ENCODE results near the gene BDNF.
"Not testable (repeated sequence)": the region's sequence is repeated elsewhere in the genome, so short reads cannot be mapped to it uniquely, and the experiment has no call there.

BDNF gene

DNA sequence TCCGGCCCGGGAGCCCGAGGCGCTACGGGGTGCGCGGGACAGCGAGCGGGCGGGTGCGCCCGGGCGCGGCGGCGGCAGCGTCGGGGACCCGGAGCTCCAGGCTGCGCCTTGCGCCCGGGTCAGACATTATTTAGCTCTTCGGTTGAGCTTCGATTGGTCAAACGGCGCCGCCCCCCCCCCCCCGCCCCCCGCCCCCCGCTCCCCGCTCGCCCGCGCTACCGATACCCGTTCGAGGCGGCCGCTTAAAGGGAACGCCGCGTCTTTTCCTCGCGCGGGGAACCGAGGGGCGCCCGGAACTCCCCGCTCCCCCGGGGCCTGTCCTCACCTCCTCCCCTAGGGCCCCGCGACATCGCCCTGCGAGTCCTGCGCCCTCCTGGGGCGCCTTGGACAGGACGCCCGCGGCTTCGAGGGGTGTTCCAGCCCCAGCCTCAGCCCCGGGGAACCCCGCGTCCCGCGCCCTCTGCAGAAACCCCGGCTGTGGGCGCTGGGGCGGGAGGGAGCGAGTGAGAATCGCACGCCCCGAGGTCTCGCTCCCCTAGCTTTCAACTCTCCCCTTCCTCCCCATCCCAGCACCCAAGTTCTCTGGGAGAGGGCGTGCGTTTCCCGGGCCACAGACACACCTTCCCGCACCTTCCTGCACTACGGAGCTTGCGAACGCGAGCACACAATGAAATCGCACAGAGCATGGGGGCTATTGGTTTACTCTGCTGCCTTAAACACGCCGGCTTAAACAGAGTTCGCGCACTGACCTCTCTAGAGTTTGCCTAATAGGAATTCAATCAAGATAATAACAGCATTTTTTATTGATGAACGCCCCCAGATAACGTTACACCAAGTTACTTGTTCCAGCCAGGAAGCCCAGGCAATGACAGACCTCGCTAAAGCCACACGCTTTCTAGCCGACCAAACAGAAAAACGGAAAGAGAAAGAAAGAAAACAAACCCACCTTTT lies at the start of gene BDNF:
BDNF (minus strand) TSS at position 105 of the 951 bp plus-strand sequence. CDS start 41,891 bp downstream, outside the sequence.
- DNase-seq = no peak

DNA sequence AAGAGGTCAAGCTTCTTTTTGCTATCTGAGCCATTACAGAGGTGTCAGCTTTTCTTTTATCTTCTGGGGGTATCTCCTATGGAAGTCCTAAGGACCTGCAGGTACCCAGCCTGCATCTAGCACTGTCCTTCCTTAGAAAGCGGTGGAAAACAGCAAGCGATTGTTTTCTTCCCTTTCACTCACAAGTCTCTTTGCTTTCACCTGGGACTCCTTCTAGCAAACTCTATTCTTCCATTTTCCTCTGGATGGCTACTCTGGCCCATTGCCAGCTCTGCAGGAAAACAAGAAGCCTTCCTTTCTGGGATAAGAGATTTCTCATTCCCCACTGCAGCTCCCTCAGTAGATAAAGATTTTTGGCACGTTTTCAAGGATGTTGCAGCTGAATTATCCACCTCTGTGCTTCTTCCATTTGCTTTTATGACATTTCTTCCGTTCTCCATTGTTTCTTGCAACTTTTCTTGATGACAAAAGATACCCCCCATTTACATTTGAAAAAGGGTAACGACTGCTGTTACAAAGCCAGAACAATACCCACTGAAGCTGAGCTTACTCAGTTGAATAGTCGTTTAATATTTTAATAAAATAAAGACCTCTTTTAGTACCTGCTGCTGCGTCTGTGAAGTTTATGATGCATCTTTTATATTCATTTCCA lies 40.2 kb upstream of the BDNF start:
- no peak for DNase-seq

DNA sequence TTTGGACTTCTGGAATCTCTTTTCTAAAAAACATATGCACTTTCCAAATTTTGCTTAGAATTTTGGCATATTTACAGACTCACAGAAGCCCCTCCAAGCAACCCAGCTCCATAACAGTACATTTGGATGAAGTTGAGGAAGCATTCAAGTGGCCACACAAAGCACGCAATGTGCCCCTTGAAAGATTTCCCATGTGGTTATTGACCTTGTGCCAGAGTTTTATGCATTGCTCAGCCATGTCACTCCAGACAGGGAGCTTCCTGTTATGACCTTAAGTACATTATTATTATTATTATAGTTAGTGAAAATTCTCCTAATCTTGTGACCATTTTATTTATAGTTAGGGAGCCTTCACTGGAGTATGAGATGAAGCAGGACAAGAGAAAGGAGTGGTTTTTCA lies 35.0 kb upstream of the BDNF start:
- DNase-seq = no peak

DNA sequence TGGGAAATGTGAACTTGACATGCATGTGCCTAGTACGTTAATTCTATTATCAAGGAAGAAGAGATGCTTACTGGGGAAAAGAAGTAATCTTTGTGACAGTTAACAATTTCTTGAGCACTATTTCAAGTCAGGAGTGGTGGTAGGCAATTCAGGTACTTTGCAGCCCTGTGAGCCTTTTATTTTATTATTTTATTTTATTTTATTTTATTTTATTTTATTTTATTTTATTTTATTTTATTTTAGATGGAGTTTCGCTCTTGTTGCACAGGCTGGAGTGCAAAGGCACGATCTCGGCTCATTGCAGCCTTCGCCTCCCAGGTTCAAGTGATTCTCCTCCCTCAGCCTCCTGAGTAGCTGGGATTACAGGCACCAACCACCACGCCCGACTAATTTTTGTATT lies 31.5 kb upstream of the BDNF start:
- DNase-seq = not testable (repeated sequence)

DNA sequence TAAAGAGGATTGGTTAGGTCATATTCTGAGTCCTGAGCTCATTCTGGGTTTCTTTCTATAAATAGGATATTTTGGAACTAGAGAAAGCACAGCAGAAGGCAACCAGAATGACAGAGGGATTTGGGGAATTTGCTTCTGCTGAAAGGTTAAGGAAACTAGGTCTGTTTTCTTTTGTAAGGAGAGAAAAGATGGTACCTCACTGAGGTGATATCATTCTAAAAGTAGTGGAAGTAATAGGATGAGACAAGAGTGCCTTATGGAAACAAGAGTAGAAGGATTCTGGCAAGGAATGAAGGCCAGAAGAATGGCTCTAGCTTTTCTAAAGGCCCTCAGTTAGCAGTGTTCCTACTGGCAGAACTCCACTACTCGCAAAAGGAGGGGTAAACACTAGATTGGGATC lies 26.7 kb upstream of the BDNF start:
- no peak for DNase-seq

DNA sequence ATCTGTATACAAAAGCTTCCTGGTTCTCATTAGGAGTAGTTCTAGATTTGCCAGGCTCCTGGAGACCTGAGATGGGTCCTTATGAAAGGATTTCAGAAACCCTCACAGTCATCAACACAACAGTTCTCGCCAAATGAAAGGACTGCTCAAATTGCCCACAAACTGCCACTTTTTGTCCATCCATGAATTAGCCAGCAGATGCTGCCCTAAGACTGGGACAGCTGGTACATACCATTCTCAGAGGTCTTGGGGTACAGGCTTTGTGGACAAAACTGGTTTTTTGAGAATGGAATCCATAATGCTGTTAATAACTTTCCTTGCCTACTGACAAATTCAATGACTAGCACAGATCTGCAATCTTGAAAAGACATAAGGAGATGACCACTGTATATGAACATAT lies 23.4 kb upstream of the BDNF start:
- DNase-seq = no peak

DNA sequence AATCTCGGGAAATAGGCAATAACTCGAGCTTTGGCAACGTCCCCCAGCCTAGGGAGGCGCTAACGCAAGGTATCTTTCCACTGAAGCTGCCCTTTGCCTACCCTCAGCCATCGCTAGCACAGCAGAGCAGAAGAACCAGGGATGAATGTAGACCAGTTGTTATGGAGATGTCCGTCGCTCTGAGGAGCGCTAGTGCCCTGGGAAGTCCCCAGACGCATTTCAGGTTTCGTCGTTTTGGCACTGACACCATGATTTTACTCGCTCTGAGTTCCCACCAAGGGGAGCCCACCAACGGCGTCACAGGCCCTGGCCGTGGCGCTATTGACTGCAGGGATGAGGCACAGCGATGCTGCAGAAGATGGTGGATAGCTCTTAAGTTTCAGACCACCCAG lies 22.7 kb upstream of the BDNF start:
- no peak for DNase-seq

DNA sequence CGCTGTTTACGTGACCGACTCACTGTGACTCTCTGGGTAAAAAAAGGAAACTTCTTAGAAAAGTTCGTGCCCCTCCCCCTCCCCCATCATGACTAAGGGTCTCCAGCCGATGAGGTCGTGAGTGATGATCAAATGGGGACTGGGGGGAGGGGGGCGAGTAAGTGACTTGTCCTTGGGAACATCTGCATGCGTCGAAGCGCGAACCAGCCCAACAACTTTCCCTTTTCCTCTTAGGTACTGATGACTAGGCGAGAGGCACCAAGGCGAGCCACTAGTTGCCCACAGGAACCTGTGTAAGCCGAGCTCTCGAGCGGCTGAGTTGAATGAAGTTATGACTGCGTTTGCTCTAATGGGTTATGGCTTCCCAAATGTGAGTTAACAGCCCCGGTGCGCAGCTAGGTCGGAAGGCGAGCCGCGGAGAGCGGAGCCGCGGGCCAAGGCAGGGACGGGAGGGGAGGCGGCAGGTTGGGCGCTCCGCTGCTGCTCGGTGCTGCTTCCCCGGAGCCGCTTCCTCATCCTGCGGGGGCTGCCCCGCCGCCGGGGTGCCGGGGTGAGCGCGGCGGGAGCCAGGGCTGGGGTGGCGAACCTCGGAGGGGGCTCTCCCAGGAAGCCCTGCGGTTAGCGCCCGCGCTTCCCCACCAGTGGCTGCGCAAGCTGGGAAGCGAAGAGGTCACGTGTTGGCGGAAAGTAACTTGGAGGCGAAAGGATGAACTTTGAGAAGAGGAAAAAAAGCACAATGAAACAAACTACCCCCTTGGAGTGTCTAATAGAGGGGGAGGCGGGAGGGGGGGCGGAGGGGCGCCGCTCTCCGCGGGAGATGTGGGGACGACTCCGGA lies 22.1 kb upstream of the BDNF start:
- no peak for DNase-seq

DNA sequence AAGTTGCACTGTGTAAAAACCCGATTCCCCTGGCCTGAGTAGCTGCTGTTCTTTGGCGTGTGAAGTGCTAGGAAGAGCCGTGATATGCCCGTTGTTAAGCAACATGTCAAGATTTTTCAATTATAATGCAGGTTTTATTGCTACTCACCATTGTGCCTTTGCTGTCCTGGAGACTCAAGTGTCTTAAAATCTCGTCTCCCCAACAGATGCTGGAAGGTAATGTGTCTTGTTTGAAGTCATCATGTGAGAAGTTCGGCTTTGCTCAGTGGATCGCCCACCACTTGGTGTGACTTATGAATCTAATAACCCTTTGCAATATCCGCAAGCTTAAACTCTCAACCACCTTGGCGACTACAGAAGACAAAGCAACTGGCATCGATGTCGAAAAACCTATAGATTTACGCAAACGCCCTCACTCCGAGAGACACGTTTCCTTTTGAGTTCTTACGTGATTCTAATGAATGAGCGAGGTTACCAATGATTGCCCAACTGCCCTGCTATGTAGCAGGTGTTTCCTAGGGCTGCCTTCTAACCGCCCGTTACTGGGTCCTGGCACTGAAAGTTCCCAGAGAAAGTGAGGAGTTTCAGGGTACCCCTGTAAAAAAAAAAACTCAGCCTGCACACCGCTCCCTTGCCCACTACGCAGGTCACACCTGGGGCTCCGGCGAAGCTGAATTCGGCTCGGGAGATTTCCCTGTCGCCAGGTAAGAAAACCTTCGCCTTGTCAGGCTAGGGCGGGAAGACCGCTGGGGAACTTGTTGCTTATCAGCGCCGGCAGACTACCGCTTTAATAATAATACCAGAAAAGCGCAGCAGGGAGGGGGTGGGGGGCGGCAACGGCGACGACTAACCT lies 21.2 kb upstream of the BDNF start:
- no peak for DNase-seq

DNA sequence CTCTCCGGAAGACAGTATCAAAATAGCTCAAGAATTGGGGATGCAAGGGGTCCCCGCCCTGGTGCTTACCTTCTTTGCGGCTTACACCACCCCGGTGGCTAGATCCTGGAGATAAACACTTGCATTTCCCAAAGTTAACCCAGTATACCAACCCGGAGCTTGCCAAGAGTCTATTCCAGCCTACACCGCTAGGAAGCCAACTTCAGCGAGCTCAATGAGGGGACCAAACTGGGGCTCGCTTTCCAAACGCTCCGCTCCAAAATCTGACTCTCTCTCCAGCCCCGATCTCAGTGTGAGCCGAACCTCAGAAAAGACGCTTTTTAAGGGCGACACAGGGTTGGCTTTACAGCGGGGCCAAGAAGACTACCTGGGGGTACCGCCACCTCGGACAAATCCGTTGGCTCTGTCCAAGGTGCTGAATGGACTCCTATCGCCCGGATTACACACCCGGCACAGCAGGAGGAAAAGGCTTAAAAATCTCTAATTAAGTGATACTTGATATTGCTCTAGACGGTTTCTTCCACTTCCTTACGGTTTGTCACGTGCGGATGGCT lies 20.1 kb upstream of the BDNF start:
- DNase-seq = no peak

DNA sequence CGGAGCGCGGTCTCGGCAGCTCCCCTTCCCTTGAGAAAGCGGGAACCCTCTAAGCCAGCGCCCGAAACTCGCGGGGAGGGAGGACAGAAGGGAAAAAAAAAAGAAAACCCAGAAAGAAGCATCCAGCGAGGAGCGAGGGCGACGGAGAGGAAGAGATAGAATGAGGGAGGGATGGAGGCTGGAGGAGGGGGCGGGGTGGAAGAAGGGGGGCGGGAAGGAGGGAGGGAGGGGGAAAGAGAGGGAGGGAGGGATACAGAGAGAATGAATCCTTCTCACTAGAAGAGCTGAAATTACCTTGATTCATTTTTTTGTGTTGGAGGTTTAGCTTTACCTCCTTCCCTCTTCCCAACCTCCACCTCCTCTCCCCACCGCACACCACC lies 19.3 kb upstream of the BDNF start:
- no peak for DNase-seq

DNA sequence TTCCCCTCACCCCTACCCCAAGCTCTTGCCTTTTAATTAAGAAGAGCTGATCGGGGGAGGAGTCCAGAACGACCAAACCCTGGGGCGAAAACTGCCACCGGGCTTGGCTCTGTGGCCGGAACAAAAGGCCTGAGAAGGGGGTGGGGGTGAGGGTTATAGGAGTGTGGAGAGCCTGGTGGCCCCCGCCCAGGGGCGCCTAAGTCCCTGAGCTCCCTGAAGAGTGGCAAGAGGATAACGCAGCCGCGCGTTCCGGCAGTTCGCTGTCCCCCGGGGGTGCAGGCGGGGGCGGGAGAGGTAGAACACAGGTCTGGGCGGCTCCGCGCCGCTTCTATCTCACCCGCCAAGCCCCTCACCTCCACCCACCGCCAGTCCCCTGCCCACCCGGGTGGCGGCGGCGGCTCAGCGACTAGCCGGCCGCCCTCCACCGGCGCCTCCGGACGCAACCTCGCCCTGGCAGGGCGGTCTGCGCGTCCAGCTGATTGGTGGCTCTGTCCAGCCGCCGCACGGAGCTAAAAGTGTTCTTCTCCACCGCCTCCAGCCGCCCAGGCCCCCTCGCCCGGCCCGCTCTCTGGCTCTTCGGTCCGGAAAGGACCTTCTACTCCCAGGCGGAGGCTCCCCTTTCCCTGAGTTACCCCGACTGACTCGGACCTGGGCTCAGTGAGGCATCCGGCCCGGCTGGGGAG lies 18.7 kb upstream of the BDNF start:
- no peak for DNase-seq

DNA sequence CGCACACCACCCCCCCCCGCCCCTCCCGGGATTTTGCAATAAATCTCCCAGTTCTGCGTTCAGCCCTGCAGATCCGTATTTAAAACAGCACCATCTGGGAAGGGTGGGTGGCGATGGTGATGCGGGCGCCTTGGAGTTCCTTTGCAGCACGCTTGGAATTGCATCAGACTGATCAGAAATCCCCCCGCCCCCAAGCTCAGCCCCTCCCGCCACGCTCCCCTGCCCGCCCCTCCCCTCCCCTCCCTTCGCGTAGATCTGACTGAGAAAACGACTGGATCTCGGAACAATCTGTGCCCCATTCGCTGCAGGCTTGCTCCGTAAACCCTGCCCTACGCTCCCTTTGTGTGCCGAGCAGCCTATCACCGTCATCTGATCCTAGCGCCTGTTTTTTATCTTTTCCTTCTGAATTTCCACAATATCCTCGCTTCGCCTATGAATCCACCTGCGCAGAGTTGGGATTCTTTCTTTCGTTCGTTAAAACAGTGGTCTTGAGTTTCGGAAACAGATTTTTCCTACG lies 18.1 kb upstream of the BDNF start:
- DNase-seq = peak; percentile 47

DNA sequence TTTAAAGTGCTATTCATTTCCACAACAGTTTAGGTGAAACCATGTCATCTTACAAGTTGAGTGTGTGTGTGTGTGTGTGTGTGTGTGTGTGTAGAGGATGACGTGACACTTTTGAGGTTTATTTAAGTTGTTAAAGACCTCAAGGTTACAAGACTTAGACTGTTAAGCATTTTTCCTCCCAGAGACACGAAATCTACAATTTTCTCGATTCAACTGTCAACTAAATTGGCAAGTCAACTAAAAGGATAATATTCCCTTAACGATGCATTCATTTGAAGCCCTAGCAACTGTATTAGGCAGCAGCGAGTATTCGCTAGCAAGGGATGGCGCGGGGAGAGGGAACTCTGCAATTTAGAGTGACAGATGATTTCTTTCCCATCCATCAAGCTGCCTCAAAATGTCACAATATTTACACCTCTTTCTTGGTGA lies 17.6 kb upstream of the BDNF start:
- DNase-seq = no peak

DNA sequence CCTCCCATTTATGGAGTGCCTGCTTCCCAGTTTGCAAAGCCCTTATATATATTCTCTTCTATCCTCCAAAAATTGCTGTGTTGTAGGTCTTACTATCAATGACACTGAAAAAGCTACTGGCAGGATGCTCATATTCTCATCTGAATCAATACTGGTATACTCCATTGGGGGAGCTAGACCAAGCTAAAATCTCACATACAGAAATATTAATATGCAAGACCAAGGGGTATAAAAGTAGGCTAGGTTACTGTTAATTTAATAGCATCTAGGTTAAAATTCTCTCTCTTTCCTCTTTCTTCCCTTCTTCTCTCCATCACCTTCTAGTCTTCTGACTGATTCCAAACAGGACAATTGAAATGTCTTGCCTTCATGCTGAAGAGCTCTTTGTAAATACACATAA lies 17.1 kb upstream of the BDNF start:
- no peak for DNase-seq

DNA sequence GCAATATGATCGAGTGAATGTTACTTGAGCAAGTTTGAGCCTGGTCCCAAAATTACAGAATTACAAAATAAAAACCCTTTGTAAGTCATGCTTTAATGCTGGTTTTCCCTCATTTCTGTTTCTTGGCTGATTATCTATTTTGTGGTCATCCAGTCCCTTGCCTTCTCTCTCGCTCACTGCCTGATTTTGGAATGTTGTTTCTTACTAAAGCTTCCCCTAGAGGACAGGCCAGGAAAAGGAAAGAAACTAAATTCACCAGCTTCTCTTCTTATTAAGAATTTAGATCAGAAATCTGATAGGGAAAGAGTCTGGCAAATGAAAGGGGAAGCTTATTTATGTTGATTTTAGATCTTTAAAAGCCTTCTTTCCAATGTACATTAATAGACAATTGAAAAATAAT lies 16.6 kb upstream of the BDNF start:
- no peak for DNase-seq

DNA sequence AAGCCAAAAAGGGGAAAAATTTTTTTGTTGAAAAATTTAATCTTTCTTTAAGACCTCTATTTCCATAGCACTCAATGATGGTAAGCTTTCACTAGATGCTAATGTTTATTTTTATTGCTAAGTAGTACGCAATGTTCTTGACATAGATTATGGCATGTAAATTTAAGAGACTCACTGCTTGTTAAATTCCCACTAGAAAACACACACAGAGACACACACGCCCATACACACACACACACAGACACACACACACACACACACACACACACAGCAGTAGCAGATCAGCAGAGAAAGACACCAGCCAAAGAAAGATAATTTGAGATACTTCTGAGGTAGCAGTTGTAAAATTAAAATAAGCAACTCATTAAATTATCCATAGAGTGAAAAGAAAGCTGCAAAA lies 16.0 kb upstream of the BDNF start:
- DNase-seq = no peak

DNA sequence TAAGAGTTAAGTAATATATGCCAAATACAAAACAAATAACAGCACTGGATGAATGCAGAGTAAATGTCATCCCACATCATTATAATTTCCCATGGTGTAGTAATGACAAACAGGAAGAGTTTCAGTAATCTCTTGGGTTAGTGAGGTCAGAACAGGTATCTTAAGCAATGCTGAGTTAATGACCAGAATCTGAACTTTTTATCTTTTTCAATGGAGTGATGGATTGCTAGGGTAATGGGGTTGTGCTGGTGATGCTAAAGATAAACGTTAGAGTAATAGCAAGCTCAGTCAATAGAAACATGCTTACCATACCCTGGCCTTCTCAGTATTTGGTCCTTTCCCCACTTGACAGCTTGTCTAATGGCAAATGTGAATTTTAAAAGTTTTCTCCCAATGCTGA lies 11.5 kb upstream of the BDNF start:
- no peak for DNase-seq

DNA sequence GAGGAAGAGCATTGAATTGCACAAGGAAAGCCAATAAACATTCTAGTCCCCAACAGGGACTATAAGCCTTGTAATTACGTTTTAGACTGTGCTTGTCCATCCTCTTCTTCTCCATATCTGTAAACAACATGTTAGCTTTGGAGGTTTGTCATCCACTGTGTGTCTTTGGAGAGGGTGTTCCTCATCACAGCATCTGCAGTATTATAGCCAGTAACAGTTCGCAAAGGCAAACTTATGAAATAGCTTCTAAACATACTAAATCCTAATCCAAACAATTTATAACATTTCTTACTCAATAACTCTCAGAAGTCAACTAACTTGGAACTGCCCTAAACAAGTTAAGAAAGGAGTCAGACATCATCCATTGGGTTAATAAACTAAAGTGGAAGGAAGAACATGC lies 10.3 kb upstream of the BDNF start:
- no peak for DNase-seq

DNA sequence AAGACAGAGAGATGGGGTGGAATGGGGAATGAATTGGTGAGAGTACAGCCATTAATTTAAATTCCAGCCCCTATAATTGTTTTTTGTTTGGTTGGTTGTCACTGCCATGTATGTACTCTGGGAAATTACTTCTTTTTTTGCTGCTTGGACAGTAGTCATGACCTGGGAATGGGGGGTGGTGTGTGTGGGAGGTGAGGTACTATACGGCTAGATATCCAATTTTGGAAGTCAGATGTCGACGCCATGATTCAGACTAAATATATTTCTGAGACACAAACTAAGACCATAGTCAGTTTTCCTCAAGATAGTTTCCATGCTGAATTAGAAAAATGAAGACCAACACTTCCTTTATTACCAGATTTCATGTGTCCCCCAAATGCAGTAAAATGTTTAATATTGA lies 7.4 kb upstream of the BDNF start:
- no peak for DNase-seq
